Jurkat, Clone E6-1 (cell line): ENCODE results near the gene CAPN6. TPM values are rescaled to one million over a fixed set of nuclear protein-coding genes. Genes with fewer than 3 reads are reported as not detected.

ENCODE experiments used
- DNase-seq: peaks from one replicate; pipeline ENCODE4 v3.0.0-alpha.2; 2011; ENCODE audit warnings: low read depth, low spot score
- H3K4me3 ChIP-seq: 2 replicates; pipeline ENCODE4 v1.5.1; 2011; ENCODE audit warnings: mild to moderate bottlenecking, low read length, control low read depth, moderate library complexity
- polyA plus RNA-seq: library from polyadenylated mRNA; unstranded; fragments of >200 nt; gene quantifications from one replicate; pipeline ENCODE4 v1.2.1, GENCODE V29; 2012; ENCODE audit warnings: missing spikeins; ENCODE audit not compliant: insufficient read length, insufficient read depth

CAPN6 gene, protein sequence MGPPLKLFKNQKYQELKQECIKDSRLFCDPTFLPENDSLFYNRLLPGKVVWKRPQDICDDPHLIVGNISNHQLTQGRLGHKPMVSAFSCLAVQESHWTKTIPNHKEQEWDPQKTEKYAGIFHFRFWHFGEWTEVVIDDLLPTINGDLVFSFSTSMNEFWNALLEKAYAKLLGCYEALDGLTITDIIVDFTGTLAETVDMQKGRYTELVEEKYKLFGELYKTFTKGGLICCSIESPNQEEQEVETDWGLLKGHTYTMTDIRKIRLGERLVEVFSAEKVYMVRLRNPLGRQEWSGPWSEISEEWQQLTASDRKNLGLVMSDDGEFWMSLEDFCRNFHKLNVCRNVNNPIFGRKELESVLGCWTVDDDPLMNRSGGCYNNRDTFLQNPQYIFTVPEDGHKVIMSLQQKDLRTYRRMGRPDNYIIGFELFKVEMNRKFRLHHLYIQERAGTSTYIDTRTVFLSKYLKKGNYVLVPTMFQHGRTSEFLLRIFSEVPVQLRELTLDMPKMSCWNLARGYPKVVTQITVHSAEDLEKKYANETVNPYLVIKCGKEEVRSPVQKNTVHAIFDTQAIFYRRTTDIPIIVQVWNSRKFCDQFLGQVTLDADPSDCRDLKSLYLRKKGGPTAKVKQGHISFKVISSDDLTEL
- not detected for polyA plus RNA-seq

- no peak within 1 kb of the TSS for H3K4me3 ChIP-seq
- no peak for DNase-seq
Observed at GRCh38 chrX:111270339-111270738, at the start of gene CAPN6. Gene CAPN6 (minus strand): TSS chrX:111270483. CDS start chrX:111263936, 6,547 bp downstream.

GRCh38 chrX:111319451-111319850 lies 49.2 kb upstream of the CAPN6 start:
- DNase-seq: no peak

GRCh38 chrX:111318901-111319300 lies 48.6 kb upstream of the CAPN6 start:
- H3K4me3 ChIP-seq: no peak overlapping the region
- DNase-seq: no peak

More at GRCh38 chrX:111319451-111319850, 49.2 kb upstream of the CAPN6 start:
- no peak overlapping the region for H3K4me3 ChIP-seq

DNA sequence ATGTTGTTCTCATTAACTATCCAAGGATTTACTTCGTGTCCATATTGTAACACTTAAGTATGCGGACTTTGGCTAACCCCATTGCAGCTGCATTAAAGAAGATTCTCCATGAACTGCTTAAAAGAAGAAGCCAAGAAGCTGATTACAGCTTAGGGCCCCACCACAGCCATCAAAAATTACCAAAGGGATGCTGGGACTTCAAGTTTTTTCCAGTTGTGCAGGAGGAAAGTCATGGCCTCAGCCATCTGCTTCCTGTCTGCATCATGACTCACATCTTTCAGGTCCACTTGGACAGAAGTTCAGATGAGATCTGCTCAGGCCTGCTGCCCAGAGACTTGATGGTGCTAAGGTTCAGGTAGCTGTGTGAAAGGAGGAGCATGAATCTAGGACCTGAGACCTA lies 38.8 kb upstream of the CAPN6 start:
- DNase-seq: no peak
- no peak overlapping the region for H3K4me3 ChIP-seq

DNA sequence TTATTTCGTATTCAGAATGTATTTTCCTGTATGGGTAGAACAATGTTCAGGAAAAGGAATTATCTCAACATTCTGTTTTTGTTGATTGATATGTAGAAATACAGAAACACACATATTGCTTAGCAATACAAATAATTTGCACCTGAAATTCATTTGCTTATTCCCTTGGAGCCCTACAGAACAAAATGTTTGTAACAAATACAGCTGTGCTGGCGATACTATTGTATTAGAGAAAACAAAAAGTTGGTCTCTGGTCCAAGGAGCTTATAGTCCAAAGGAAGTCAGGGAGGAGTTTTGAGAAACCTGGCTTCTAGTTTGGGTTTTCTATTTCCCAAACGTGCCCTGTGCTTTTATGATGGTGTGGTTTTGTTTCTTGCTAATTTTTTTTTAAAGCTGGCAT lies 37.8 kb upstream of the CAPN6 start:
- DNase-seq: no peak

GRCh38 chrX:111302284-111302683 lies 32.0 kb upstream of the CAPN6 start:
- no peak for DNase-seq
- no peak overlapping the region for H3K4me3 ChIP-seq

More for the DNA sequence above, 37.8 kb upstream of the CAPN6 start:
- H3K4me3 ChIP-seq: no peak overlapping the region

DNA sequence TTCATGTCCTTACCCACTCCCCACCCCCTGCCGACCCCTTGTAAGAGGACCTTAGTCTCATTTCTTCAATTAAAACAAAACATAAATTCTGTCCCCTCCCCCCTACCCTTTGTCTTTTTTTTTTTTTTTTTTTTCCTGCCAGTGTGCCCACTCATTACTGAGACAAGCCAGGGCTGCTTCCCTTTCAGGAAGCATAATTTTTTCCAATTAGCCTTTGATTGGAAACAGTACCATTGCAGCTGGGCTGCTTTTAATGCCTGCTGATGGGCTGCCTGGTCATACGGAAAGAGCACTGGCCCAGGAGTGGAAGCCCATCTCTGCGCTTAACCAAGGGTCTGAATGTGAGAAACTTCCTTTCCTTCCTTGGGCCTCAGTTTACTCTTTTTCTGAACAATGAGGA lies 18.6 kb upstream of the CAPN6 start:
- no peak for DNase-seq
- no peak overlapping the region for H3K4me3 ChIP-seq

DNA sequence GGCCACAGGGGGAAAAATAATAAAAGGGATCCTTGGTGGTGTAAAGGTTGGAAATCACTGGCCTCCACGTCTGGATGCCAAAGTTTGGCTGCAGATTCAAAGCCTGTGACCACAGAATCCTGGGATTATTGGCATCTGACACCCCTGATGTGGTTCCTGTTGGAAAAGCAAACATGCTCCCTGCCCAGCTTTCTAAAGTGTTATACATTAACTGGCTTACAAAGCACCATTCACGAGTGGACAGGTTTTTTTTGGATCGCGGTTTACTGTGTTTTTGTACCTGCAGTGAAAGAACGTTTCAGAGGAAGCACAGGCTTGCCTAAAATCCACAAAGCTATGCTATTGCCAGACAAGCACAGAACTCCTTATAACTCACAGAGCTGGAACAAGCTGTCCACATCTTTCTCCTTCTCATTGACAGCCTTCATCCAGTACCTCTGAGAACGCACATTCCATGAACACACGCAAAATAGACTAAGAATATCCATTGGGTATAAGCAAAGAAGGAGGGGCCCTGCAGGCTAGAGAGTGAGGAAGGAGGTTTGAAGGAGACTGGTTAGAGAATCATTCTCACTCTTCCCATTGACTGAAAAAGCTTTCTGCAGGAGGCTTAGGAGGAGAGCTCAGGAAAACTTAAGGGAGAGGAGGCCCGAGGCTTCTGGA lies 14.5 kb upstream of the CAPN6 start:
- no peak overlapping the region for H3K4me3 ChIP-seq
- no peak for DNase-seq

DNA sequence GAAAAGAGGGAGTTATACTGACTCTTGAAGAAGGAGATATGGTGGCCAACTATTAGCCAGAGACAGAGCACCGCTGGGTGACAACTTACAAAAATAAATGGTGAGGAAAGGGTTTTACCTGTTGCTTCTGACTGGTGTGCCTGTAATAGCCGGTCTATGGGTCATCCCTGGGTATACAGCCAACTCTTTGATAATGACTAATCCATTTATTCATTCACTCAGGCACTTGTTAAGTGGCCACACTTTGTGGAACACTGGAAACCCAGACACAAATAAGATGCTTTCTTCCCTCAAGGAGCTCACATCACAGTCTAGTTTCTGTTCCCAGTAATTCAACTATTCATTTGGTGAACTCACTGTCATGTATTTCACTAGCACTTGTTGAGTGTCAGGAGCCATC lies 13.2 kb upstream of the CAPN6 start:
- H3K4me3 ChIP-seq: no peak overlapping the region

GRCh38 chrX:111282991-111283390 lies 12.7 kb upstream of the CAPN6 start:
- H3K4me3 ChIP-seq: no peak overlapping the region
- no peak for DNase-seq

More for the DNA sequence above, 13.2 kb upstream of the CAPN6 start:
- no peak for DNase-seq

DNA sequence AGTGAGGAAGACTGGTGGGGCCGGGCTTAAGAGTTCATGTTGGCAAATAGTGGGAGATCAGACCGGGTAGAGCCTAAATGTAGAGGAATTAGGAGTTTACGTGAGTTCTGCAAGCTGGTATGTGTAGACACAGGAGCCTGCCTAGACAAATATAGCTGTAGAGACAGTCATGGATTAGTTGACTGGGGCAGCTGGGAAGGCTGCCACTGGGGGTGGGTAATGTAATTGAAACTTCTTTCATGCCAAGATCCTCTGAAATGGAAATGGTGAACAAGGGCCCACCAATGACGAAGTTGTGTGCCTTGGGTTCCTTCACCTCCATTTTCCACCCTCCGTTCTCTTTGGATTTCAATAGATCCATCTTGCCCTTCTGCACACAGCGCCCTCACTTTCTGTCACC lies 11.9 kb upstream of the CAPN6 start:
- H3K4me3 ChIP-seq: no peak overlapping the region
- DNase-seq: no peak

- no peak for DNase-seq
- H3K4me3 ChIP-seq: no peak overlapping the region
Observed at GRCh38 chrX:111268506-111268905, 1.8 kb downstream of the CAPN6 start.

- DNase-seq: no peak
- H3K4me3 ChIP-seq: no peak overlapping the region
Observed at GRCh38 chrX:111265486-111265885, 4.8 kb downstream of the CAPN6 start.

- no peak for DNase-seq
- no peak overlapping the region for H3K4me3 ChIP-seq
Observed at GRCh38 chrX:111264385-111264784, 5.9 kb downstream of the CAPN6 start.

DNA sequence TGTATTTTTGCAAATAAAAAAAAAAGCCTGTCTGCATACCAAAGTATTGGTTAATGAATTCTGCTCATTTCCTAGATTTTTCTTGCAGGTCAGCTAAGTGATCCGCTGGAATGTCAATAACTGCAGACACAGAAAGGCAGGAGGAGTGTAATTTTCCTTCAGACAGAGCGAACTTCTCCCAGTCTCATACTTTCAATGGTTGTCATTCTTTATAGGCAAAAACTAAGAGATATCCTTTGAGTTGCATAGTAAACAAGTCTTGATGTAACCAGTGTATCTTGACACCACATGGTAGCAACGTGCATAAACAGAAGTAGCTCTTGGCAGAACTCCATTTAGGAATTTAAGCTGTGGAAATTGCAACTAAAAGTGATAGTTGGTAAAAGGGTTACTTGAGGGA lies 8.2 kb downstream of the CAPN6 start:
- no peak for DNase-seq
- no peak overlapping the region for H3K4me3 ChIP-seq

DNA sequence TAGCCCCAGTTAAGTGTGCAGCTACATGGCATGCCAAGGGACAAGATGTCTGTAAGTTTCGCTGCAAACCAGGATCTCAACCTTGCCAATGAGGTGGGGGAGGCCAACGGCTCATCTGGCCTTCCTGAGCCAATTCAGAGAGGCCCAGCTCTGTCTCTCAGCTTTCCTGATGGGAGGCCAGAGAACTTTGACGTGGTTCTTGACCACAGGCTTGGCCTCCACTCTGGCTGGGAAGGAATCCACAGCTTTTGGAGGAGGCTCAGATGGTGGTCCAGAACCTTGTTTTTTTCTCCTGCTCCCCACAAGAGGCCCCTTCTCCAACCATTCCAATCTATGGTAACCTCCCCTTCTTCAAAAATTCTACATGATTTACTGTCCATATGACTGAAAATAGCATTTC lies 9.8 kb downstream of the CAPN6 start:
- DNase-seq: no peak
- H3K4me3 ChIP-seq: no peak overlapping the region

GRCh38 chrX:111259559-111259958 lies 10.7 kb downstream of the CAPN6 start:
- no peak for DNase-seq
- no peak overlapping the region for H3K4me3 ChIP-seq

DNA sequence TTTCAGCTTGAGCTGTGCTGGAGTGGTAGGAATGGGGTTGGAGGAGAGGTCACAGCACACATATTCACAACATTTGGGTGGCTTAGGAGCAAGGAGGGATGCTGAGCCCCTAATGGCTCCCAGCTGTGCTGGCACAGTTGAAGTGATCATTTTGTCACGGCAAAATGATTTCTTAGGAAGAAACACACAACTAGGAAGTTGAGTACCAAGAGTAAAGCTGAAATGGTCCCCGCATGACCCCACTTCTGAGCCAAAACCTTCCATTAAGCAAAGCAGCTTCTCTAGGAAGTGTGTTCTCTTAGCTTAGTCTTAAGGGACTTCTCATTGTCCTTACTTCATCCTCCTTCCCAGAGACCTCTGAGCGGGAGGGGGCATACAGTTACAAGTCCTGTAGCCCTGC lies 12.6 kb downstream of the CAPN6 start:
- H3K4me3 ChIP-seq: no peak overlapping the region
- no peak for DNase-seq

DNA sequence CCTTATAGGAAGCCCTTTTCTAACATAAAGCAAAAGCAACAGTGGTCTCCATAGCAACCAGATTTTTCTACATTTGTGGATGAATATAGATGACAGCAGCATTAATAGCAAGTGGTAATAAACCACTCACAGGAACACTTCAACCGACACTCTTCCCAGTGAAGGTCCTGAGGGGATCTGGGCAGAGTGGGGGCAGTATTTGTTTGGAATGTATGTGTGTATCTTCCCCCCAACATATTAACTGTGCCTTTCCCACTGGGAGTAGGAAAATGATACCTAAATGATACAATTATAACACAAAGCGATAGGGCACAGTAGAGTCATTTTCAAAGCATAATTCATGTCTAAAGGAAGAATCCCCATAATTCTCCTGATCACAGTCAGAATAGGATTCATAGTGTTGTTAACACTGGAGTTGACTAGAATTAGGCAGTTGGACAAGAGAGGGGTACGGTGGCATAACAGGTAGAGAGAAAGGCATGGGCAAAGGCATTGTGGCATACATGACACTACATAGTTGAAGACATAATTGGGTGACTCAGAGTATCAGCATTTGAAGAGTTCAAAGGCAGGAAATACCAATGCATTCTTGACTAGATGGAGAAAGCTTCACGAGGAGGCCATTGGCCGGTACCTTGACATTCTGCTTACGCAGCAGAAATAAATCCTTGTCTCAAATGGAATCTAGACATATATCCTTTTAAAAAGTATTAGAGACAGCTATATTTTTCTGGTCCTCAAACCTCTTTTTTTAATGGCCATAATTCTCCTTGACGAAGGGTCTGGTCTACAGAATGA lies 15.2 kb downstream of the CAPN6 start:
- DNase-seq: no peak
- no peak overlapping the region for H3K4me3 ChIP-seq
